A549 (cell line): Measurements from ENCODE around the gene PBX1.

Experiments used
- CTCF ChIP-seq: fragments of >200 bp; sonication (Bioruptor Twin); formaldehyde crosslinking; IDR thresholded peaks from 3 replicates; pipeline ENCODE4 v1.5.1; 2016
- REST ChIP-seq: fragments of 200-600 bp; sonication (generic); IDR thresholded peaks from 2 replicates; pipeline ENCODE4 v1.6.1; 2016; ENCODE audit warnings: antibody characterized with exemption, mild to moderate bottlenecking, moderate library complexity
- USF2 ChIP-seq: fragments of 450-650 bp; IDR thresholded peaks from 2 replicates; pipeline ENCODE4 v1.6.1; 2014; ENCODE audit warnings: antibody characterized with exemption

GRCh38 chr1:164771041-164771618, 212.1 kb downstream of the PBX1 start:
- TF ChIP-seq REST (no peak), USF2 (no peak), CTCF (no peak)
